Ishikawa (cell line): Measurements from ENCODE around the gene DRD1.

Experiments
- CREB1 ChIP-seq: IDR thresholded peaks from 2 replicates; pipeline ENCODE4 v1.6.1; 2012; ENCODE audit warnings: low read depth
- EGR1 ChIP-seq: IDR thresholded peaks from 2 replicates; pipeline ENCODE4 v1.6.1; 2012
- EP300 ChIP-seq: IDR thresholded peaks from 2 replicates; pipeline ENCODE4 v1.6.1; 2012; ENCODE audit warnings: borderline replicate concordance
- FOXM1 ChIP-seq: IDR thresholded peaks from 2 replicates; pipeline ENCODE4 v1.6.1; 2012; ENCODE audit warnings: low read depth, borderline replicate concordance
- RAD21 ChIP-seq: IDR thresholded peaks from 2 replicates; pipeline ENCODE4 v1.6.1; 2012; ENCODE audit warnings: low read depth
- TAF1 ChIP-seq: IDR thresholded peaks from 2 replicates; pipeline ENCODE4 v1.6.1; 2012; ENCODE audit warnings: low read depth, mild to moderate bottlenecking
- TCF12 ChIP-seq: IDR thresholded peaks from 2 replicates; pipeline ENCODE4 v1.6.1; 2012; ENCODE audit warnings: low read depth
- TEAD4 ChIP-seq: IDR thresholded peaks from 2 replicates; pipeline ENCODE4 v1.6.1; 2012
- YY1 ChIP-seq: IDR thresholded peaks from 2 replicates; pipeline ENCODE4 v1.6.1; 2012; ENCODE audit warnings: low read depth
- ZBTB7A ChIP-seq: IDR thresholded peaks from 2 replicates; pipeline ENCODE4 v1.6.1; 2012; ENCODE audit warnings: low read depth
- TF ChIP-seq, protein P1 (sequence below): IDR thresholded peaks from 2 replicates; pipeline ENCODE4 v1.6.1; 2012; ENCODE audit warnings: low read depth, mild to moderate bottlenecking

The DRD1 gene

DNA sequence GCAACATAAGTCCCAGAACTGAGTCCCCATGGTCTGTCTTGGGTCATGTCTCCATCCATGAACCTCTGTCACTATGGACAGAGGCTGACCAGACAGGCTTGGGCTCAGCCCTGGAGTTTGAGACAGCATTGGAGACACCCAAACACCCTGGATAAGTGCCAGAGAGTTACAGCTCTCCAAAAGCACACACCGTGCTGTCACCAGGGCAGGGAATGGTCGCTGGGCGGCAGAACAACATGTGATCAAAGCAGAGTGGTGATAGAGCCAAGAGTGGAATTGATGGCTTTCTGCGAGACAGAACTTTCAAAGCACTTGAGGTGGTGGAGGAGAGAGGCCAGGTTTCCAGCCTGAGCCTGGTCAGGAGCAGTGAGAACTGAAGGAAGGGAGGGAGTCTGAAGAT is 50.1 kb downstream of the DRD1 start:
- TF ChIP-seq TAF1 (no peak), ZBTB7A (no peak), YY1 (no peak), RAD21 (no peak)
- TF ChIP-seq, protein P1, sequence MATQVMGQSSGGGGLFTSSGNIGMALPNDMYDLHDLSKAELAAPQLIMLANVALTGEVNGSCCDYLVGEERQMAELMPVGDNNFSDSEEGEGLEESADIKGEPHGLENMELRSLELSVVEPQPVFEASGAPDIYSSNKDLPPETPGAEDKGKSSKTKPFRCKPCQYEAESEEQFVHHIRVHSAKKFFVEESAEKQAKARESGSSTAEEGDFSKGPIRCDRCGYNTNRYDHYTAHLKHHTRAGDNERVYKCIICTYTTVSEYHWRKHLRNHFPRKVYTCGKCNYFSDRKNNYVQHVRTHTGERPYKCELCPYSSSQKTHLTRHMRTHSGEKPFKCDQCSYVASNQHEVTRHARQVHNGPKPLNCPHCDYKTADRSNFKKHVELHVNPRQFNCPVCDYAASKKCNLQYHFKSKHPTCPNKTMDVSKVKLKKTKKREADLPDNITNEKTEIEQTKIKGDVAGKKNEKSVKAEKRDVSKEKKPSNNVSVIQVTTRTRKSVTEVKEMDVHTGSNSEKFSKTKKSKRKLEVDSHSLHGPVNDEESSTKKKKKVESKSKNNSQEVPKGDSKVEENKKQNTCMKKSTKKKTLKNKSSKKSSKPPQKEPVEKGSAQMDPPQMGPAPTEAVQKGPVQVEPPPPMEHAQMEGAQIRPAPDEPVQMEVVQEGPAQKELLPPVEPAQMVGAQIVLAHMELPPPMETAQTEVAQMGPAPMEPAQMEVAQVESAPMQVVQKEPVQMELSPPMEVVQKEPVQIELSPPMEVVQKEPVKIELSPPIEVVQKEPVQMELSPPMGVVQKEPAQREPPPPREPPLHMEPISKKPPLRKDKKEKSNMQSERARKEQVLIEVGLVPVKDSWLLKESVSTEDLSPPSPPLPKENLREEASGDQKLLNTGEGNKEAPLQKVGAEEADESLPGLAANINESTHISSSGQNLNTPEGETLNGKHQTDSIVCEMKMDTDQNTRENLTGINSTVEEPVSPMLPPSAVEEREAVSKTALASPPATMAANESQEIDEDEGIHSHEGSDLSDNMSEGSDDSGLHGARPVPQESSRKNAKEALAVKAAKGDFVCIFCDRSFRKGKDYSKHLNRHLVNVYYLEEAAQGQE, result no peak

DNA sequence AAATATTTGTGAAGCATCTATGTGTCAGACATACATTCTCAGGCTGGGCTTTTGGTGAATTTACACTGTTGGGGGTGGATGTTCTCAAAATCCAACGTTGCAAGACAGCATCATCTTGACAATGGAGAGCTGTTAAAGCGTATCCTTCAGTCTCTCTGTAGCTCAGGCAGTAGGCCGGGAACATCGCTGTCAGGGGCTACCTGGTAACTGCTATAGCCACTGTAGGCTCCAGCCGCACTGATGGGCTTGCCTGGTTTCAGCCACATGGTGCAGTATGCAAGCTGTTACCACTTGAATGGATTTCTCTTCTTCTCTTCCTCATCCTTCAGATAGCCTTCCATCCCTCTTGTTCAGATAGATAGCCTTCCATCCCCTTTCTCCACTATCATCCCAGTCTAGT is 51.7 kb downstream of the DRD1 start:
- TF ChIP-seq TAF1 (no peak), TEAD4 (no peak), CREB1 (no peak), YY1 (no peak), RAD21 (no peak), EP300 (no peak), EGR1 (no peak), TCF12 (no peak)
- TF ChIP-seq, protein P1, result no peak

DNA sequence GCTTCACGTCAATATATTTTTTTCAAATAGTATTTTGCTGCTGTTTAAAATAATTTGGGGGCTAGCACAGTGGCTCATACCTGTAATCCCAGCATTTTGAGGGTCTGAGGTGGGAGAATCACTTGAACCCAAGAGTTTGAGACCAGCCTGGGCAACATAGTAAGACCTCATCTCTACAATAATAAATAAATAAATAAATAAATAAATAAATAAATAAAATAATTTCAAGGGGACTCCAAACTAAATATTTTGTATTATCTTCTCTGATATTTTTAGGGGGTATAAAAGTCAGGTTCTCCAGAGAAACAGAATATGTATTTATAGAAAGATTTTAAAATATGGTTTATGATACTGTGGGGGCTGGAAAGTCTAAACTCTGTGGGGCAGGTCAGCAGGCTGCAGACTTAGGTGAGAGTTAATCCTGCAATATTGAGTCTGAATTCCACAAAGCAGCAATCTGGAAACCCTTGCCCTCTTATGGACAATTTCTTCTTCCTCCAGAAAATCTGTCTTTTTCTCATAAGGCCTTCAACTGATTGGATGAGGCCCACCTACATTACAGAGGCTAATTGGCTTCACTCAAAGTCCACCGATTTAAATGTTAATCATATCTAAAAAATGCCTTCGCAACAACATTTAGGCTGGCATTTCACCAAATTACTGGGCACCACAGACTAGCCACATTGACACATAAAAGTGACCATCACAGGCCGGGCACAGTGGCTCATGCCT is 53.5 kb downstream of the DRD1 start:
- no peak for TF ChIP-seq FOXM1
- TF ChIP-seq RAD21, result no peak
- TF ChIP-seq EGR1, result no peak
- TF ChIP-seq TAF1, result no peak
- TF ChIP-seq EP300, result no peak
- no peak for TF ChIP-seq TCF12
